Left ventricle myocardium superior (tissue), 1 donor: ENCODE measurements around the gene PRKACB. TPM values are rescaled to one million over a fixed set of nuclear protein-coding genes. Genes with fewer than 3 reads are reported as not detected.
"Not testable (repeated sequence)": the region's sequence is repeated elsewhere in the genome, so short reads cannot be mapped to it uniquely, and the experiment has no call there.

Experiments used
- ATAC-seq: fragments of 200-7000 bp; cut with Tn5 transposase; one replicate; pipeline ENCODE4 v1.9.1; 2020; ENCODE audit warnings: mild to moderate bottlenecking, moderate library complexity
- DNase-seq: peaks from one replicate; pipeline ENCODE4 v3.0.0-alpha.2; 2020
- intact Hi-C: fragments of 100-400 bp; cut with micrococcal nuclease; formaldehyde crosslinking; loops from one replicate; pipeline ENCODE4 v1.11.0; 2022
- total RNA-seq: library from RNA; stranded (reverse); fragmentation: NEBNext Ultra II Directional; extraction: Animal tissue kit (Norgen Biotek cat#: 25700); gene quantifications from one replicate; pipeline ENCODE4 v1.2.1, GENCODE V29; 2021
- donor health status: DM: no; HTN: yes; CAD: no; lungs with severe emphysema.

The PRKACB gene
- total RNA-seq, 1 donor from 2014 or later, result 35.2 TPM

- no peak for DNase-seq
- intact Hi-C loops, result no loop called here
Measured at GRCh38 chr1:84202126-84202525, 58.1 kb downstream of the PRKACB start.

GRCh38 chr1:84206375-84206774 is 62.3 kb downstream of the PRKACB start:
- DNase-seq, result no peak
- ATAC-seq, result no peak
- intact Hi-C loops, result no loop called here

More at GRCh38 chr1:84202126-84202525, 58.1 kb downstream of the PRKACB start:
- no peak for ATAC-seq

- intact Hi-C loops, result no loop called here
- ATAC-seq, result no peak
- no peak for DNase-seq
Measured at GRCh38 chr1:84208935-84209334, 64.9 kb downstream of the PRKACB start.

GRCh38 chr1:84214115-84214956 is 70.3 kb downstream of the PRKACB start:
- intact Hi-C loops, result no loop called here
- DNase-seq (no peak), ATAC-seq (no peak)

- ATAC-seq (no peak), DNase-seq (no peak)
- intact Hi-C loops, result no loop called here
Measured at GRCh38 chr1:84217239-84217638, 73.2 kb downstream of the PRKACB start.

- no peak for DNase-seq
- no peak for ATAC-seq
- intact Hi-C loops, result no loop called here
Measured at GRCh38 chr1:84223751-84224432, 79.8 kb downstream of the PRKACB start.

GRCh38 chr1:84224905-84225304 is 80.8 kb downstream of the PRKACB start:
- ATAC-seq (no peak), DNase-seq (no peak)
- intact Hi-C loops, result no loop called here

- no peak for DNase-seq
- intact Hi-C loops, result no loop called here
- ATAC-seq, result no peak
Measured at GRCh38 chr1:84225646-84226045, 81.6 kb downstream of the PRKACB start.

- DNase-seq, ATAC-seq, intact Hi-C loops: not testable (repeated sequence)
Measured at GRCh38 chr1:84232676-84233075, 88.6 kb downstream of the PRKACB start.

- intact Hi-C loops, result no loop called here
- DNase-seq, result no peak
- no peak for ATAC-seq
Measured at GRCh38 chr1:84236256-84236655, 92.2 kb downstream of the PRKACB start.

- DNase-seq, result no peak
- intact Hi-C loops, result no loop called here
- no peak for ATAC-seq
Measured at GRCh38 chr1:84242641-84243040, 98.6 kb downstream of the PRKACB start.

- intact Hi-C loops, result no loop called here
- ATAC-seq, result no peak
Measured at GRCh38 chr1:84245563-84245962, 101.5 kb downstream of the PRKACB start.

GRCh38 chr1:84246213-84246612 is 102.1 kb downstream of the PRKACB start:
- intact Hi-C loops, result no loop called here
- ATAC-seq, result no peak
- DNase-seq, result no peak

More at GRCh38 chr1:84245563-84245962, 101.5 kb downstream of the PRKACB start:
- no peak for DNase-seq

- no peak for DNase-seq
- intact Hi-C loops, result no loop called here
- no peak for ATAC-seq
Measured at GRCh38 chr1:84247425-84248220, 103.6 kb downstream of the PRKACB start.

GRCh38 chr1:84250668-84251067 is 106.6 kb downstream of the PRKACB start:
- ATAC-seq (no peak), DNase-seq (no peak)
- intact Hi-C loops, result no loop called here

- DNase-seq, result no peak
- intact Hi-C loops, result no loop called here
- no peak for ATAC-seq
Measured at GRCh38 chr1:84253036-84253435, 109.0 kb downstream of the PRKACB start.

GRCh38 chr1:84253891-84254290 is 109.8 kb downstream of the PRKACB start:
- ATAC-seq (peak; percentile 99), DNase-seq (peak; percentile 52)
- intact Hi-C loops, result no loop called here

- intact Hi-C loops, result no loop called here
- no peak for DNase-seq
- ATAC-seq, result no peak
Measured at GRCh38 chr1:84254703-84255238, 110.7 kb downstream of the PRKACB start.

- intact Hi-C loops, result no loop called here
- DNase-seq (no peak), ATAC-seq (no peak)
Measured at GRCh38 chr1:84255582-84255981, 111.5 kb downstream of the PRKACB start.

GRCh38 chr1:84257617-84258016 is 113.5 kb downstream of the PRKACB start:
- intact Hi-C loops, result no loop called here
- DNase-seq (no peak), ATAC-seq (no peak)
